ENCODE measurements around the gene NUDT22.

NUDT22 gene

DNA sequence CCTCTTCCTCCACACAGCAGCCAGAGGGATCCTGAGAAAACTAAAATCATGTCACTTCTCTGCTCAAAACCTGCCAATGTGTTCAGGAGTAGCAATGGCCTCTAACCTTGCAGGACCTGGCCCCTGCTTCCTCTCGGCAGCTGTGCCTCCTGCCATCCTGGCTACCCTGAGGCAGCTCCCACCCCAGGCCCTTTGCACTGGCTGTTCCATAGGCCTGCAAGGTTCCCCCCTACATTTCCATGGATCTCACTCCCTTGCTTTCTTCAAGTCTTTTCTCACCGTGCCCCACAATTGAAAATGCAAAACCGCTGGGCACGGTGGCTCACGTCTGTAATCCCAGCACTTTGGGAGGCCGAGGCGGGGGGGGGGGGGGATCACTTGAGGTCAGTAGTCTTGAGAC is 42.2 kb upstream of the NUDT22 start:
- TF ChIP-seq, protein P1, sequence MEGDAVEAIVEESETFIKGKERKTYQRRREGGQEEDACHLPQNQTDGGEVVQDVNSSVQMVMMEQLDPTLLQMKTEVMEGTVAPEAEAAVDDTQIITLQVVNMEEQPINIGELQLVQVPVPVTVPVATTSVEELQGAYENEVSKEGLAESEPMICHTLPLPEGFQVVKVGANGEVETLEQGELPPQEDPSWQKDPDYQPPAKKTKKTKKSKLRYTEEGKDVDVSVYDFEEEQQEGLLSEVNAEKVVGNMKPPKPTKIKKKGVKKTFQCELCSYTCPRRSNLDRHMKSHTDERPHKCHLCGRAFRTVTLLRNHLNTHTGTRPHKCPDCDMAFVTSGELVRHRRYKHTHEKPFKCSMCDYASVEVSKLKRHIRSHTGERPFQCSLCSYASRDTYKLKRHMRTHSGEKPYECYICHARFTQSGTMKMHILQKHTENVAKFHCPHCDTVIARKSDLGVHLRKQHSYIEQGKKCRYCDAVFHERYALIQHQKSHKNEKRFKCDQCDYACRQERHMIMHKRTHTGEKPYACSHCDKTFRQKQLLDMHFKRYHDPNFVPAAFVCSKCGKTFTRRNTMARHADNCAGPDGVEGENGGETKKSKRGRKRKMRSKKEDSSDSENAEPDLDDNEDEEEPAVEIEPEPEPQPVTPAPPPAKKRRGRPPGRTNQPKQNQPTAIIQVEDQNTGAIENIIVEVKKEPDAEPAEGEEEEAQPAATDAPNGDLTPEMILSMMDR (IDR thresholded peaks at IDR 0.05), result no peak

DNA sequence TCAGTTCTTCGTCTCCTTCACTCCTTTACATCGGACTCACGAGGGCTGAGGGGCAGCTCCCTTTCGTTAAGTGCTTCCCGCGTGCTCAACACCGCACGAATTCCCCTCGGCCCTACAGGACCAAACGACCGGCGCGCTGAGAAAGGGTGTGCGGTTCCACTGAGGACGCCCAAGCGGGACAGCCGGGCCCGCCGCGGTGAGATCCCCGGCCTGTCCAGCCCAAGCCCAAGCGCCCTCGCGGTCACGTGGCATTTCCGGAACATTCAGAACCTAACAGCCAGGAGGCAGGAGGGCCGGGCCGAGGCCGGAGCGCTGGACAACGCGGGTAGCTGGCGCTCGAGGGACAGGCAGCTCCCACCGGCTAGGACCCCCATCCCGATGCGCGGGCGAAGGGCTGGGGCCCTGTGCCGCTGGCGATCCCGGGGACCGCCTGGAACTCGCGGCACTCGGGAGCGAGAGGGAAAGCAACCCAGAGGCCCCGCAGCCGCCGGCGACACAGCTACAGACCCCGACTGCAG is 40.8 kb upstream of the NUDT22 start:
- TF ChIP-seq, protein P1 (IDR thresholded peaks at IDR 0.05), result no peak

DNA sequence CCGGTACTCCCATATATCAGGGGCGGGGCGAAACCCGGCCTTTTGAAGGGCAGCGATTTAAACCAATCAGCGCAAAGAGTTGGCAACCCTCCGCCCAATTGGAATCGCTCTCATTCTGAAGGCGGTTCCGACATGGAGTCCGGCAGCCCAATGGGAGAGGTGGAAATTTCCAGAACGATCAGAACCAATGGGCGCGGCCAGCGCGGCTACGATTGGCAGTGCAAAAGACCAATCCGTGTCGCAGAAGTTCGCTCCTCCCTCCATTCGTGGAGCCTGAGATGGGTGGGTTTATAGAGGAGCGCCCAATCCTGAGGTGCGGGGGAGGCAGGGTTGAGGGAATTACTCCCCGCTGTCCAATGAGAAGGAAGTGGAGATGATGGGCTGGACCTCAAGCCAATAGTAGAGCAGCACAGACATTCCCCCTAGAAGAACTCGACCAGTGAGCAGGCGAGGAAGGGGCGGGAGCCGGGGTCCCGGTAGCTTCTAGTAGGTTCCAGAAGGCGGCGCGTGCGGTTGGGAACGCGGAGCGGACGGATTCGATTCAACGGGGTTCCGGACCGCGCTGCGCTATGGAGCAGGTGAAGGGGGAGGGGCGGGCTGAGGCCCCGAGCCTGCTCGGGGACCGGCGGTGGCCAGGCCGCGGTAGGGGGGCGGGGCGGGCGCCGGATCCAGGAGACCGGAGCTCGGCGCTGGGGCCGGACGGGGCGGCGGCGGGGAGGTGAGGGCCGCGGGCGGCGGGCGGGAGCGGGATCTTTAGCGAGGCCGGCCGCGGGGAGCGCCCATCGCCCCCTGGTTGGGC is 40.2 kb upstream of the NUDT22 start, which contains the start of gene STIP1:
STIP1 (plus strand) TSS at position 479 of the 799 bp plus-strand sequence; CDS start at position 570, 91 bp downstream.
- TF ChIP-seq, protein P1 (IDR thresholded peaks at IDR 0.05), result peak; percentile 28; the same call in 1 of the 2 replicates

DNA sequence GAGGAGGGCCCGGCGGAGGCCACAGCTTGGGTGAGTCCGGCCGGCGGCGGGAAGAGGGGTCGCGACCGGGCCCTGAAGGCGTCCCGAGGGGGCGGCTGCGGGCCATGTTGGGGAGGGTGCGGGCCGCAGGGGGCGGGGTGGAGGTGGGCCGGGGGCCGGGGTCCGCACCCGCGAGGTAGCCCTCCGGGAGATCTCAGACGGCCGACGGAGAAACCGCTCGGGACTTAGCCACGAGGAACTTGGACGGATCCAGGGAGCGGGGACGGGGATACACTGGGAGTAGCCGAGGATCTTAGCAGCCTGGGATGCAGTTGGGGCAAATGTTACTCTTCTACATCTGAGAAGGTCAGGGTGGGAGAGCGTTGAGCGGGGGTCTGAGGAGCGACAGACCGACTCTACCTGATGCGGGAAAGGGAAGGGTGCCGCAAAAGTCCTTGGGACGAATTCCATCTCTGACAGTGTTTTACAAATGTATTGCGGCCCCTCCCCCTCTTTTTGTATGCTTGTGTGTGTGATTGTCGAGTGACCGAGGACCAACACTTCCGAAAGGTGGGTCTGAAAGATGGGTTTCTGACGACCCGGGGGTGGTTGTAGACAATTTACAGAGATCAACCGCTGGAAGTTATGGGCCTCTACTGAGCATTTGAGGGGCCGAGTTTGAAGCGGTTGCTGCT is 39.4 kb upstream of the NUDT22 start:
- TF ChIP-seq, protein P1 (IDR thresholded peaks at IDR 0.05), result no peak

DNA sequence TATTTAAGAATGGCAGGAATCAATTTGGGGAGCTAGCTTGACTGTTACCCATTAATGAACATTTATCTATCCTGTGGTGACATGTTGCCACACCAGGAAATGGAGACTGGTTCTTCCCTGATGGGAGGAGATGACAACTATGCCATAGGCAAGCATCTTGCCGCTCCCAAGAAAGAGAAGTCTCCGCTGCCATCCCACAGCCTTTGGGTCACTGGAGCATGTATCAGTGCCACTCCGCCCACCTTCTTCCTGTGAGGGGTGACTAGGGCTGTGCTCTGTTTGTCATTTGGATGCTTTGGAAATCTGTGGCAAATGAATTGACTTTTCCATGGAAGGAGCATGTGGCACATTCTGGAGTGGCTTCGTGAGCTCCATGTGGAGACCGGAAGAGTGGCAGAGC is 33.6 kb upstream of the NUDT22 start:
- TF ChIP-seq, protein P1 (IDR thresholded peaks at IDR 0.05), result no peak

DNA sequence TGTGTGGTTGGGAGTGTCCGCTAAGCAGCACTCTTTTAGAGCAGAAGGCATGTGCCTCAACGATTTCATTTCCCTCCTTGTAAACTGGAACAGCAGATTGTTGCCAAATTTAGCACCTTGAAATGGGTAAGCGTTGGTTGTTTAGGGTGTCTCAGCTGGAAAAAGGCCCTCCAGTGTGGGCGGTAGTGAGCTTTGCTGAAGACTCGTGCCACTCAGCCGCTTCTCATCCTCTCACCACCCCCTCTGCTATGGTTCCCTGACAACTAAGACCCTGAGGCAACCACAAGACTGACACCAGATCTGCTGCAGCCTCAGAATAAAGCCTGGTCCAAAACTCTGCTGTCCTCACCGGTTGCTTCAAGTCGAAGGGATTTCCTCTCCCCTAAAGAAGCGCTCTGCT is 29.4 kb upstream of the NUDT22 start:
- TF ChIP-seq, protein P1 (IDR thresholded peaks at IDR 0.05), result no peak

DNA sequence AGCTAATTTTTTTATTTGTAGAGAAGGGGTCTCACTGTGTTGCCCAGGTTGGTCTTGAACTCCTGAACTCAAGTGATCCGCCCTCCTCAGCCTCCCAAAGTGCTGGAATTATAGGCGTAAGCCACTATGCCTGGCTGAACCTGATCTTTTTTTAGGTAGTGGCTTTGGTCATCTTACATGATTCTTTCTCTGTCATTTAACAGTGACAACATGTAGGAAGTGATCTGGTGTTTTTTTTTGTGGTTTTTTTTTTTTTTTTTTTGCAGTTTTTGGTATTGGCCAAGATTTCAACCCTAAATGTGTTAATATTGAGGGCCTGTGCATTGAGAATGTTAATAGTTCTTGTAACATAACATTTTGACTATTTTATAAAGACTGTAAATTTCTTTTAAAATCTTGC is 27.6 kb upstream of the NUDT22 start:
- TF ChIP-seq, protein P1 (IDR thresholded peaks at IDR 0.05), result no peak
